Activated naive CD4-positive, alpha-beta T cell treated with anti-CD3 and anti-CD28 coated beads, Interleukin-2, amount 50 U/mL, for 24 hours (primary cell): Measurements from ENCODE around the gene AR.

Experiments used
- H3K27ac Mint-ChIP-seq: one replicate; pipeline ENCODE4 v1.8.0; 2021; ENCODE audit warnings: mild to moderate bottlenecking, mixed read lengths
- H3K27me3 Mint-ChIP-seq: one replicate; pipeline ENCODE4 v1.8.0; 2021; ENCODE audit warnings: mixed read lengths
- H3K36me3 Mint-ChIP-seq: one replicate; pipeline ENCODE4 v1.8.0; 2021; ENCODE audit warnings: mixed read lengths
- H3K4me1 Mint-ChIP-seq: one replicate; pipeline ENCODE4 v1.8.0; 2021; ENCODE audit warnings: mixed read lengths
- H3K4me3 Mint-ChIP-seq: one replicate; pipeline ENCODE4 v1.8.0; 2021; ENCODE audit warnings: mild to moderate bottlenecking, mixed read lengths
- H3K9me3 Mint-ChIP-seq: one replicate; pipeline ENCODE4 v1.8.0; 2021; ENCODE audit warnings: mixed read lengths

AR gene

DNA sequence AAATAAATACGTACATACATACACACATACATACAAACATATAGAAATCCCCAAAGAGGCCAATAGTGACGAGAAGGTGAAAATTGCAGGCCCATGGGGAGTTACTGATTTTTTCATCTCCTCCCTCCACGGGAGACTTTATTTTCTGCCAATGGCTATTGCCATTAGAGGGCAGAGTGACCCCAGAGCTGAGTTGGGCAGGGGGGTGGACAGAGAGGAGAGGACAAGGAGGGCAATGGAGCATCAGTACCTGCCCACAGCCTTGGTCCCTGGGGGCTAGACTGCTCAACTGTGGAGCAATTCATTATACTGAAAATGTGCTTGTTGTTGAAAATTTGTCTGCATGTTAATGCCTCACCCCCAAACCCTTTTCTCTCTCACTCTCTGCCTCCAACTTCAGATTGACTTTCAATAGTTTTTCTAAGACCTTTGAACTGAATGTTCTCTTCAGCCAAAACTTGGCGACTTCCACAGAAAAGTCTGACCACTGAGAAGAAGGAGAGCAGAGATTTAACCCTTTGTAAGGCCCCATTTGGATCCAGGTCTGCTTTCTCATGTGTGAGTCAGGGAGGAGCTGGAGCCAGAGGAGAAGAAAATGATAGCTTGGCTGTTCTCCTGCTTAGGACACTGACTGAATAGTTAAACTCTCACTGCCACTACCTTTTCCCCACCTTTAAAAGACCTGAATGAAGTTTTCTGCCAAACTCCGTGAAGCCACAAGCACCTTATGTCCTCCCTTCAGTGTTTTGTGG lies 180.7 kb downstream of the AR start:
- H3K9me3 Mint-ChIP-seq = no peaks in the 10 kb centered on the region

DNA sequence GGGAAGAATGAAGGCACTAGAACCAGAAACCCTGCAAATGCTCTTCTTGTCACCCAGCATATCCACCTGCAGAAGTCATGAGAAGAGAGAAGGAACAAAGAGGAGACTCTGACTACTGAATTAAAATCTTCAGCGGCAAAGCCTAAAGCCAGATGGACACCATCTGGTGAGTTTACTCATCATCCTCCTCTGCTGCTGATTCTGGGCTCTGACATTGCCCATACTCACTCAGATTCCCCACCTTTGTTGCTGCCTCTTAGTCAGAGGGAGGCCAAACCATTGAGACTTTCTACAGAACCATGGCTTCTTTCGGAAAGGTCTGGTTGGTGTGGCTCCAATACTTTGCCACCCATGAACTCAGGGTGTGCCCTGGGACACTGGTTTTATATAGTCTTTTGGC lies 181.7 kb downstream of the AR start:
- no peaks in the 10 kb centered on the region for H3K27me3 Mint-ChIP-seq
- no peak overlapping the region for H3K4me3 Mint-ChIP-seq
- no peaks in the 10 kb centered on the region for H3K9me3 Mint-ChIP-seq
- no peaks in the 10 kb centered on the region for H3K36me3 Mint-ChIP-seq
- no peaks in the 10 kb centered on the region for H3K4me1 Mint-ChIP-seq
- no peak overlapping the region for H3K27ac Mint-ChIP-seq

More for the DNA sequence above, 180.7 kb downstream of the AR start:
- Mint-ChIP-seq H3K4me3 (no peak overlapping the region), H3K4me1 (no peaks in the 10 kb centered on the region), H3K36me3 (no peaks in the 10 kb centered on the region), H3K27ac (no peak overlapping the region), H3K27me3 (no peaks in the 10 kb centered on the region)

DNA sequence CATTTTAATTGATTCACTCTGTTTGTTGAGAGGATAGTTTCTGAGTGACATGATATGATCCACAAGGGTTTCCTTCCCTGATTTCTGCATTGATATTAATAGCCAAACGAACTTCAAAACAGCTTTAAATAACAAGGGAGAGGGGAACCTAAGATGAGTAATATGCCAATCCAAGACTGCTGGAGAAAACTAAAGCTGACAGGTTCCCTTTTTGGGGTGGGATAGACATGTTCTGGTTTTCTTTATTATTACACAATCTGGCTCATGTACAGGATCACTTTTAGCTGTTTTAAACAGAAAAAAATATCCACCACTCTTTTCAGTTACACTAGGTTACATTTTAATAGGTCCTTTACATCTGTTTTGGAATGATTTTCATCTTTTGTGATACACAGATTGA lies 182.2 kb downstream of the AR start:
- Mint-ChIP-seq H3K27ac (no peak overlapping the region), H3K4me1 (no peaks in the 10 kb centered on the region), H3K27me3 (no peaks in the 10 kb centered on the region), H3K9me3 (no peaks in the 10 kb centered on the region), H3K36me3 (no peaks in the 10 kb centered on the region), H3K4me3 (no peak overlapping the region)

DNA sequence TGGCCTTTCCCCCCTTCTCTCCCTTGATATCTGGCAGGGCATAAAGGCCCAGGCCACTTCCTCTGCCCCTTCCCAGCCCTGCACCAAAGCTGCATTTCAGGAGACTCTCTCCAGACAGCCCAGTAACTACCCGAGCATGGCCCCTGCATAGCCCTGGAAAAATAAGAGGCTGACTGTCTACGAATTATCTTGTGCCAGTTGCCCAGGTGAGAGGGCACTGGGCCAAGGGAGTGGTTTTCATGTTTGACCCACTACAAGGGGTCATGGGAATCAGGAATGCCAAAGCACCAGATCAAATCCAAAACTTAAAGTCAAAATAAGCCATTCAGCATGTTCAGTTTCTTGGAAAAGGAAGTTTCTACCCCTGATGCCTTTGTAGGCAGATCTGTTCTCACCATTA lies 183.8 kb downstream of the AR start:
- H3K4me3 Mint-ChIP-seq = no peak overlapping the region
- no peak overlapping the region for H3K27ac Mint-ChIP-seq
- no peaks in the 10 kb centered on the region for H3K27me3 Mint-ChIP-seq
- H3K4me1 Mint-ChIP-seq = no peaks in the 10 kb centered on the region
- no peaks in the 10 kb centered on the region for H3K9me3 Mint-ChIP-seq
- H3K36me3 Mint-ChIP-seq = no peaks in the 10 kb centered on the region

DNA sequence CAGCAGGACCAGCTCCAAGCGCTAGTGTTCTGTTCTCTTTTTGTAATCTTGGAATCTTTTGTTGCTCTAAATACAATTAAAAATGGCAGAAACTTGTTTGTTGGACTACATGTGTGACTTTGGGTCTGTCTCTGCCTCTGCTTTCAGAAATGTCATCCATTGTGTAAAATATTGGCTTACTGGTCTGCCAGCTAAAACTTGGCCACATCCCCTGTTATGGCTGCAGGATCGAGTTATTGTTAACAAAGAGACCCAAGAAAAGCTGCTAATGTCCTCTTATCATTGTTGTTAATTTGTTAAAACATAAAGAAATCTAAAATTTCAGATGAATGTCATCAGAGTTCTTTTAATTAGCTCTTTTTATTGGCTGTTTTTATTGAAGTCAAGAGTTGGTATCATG lies 186.5 kb downstream of the AR start:
- no peaks in the 10 kb centered on the region for H3K4me1 Mint-ChIP-seq
- no peak overlapping the region for H3K4me3 Mint-ChIP-seq
- no peaks in the 10 kb centered on the region for H3K27me3 Mint-ChIP-seq

DNA sequence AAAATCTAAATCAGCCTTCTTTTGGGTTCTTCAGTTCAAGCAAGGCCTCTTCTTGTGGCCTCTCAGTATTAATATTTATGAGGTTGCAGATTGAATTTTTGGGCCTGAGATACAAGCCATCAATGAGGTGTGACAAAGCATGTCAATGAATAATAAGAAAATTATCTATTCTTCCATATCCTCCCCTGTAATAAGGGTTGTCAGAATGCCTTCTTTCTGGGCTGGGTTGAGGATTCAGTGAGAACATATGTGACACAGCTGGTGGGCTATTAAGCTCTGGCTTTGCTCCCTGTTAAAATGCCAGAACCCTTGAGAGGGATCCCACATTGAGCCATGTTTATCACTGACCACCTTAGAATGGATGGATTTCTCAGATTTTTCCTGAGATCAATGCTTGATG lies 187.2 kb downstream of the AR start:
- H3K27me3 Mint-ChIP-seq = no peaks in the 10 kb centered on the region

More for the DNA sequence above, 186.5 kb downstream of the AR start:
- no peaks in the 10 kb centered on the region for H3K36me3 Mint-ChIP-seq
- no peaks in the 10 kb centered on the region for H3K9me3 Mint-ChIP-seq
- no peak overlapping the region for H3K27ac Mint-ChIP-seq

DNA sequence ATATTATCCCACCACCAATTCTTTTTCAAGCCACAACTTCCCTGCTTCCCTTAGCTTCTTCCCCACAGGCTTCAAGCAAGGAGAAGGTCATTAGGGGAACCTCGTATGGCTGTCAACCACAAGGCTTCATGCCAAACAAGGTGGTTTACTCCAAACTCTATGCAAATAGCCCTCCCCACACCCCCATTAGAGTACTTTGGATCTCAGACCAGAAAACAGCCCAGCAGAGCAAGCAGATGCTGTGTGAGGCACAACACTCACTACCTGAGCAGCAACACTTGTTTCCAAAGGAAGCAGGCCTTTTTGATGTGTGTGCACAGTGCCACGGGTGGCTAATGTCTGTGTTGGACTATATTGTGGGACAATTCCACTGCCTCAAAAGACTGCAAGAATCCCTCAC lies 189.0 kb downstream of the AR start:
- Mint-ChIP-seq H3K36me3 (no peaks in the 10 kb centered on the region), H3K4me3 (no peak overlapping the region), H3K27ac (no peak overlapping the region), H3K27me3 (no peaks in the 10 kb centered on the region), H3K4me1 (no peaks in the 10 kb centered on the region), H3K9me3 (no peaks in the 10 kb centered on the region)

More for the DNA sequence above, 187.2 kb downstream of the AR start:
- Mint-ChIP-seq H3K4me1 (no peaks in the 10 kb centered on the region), H3K36me3 (no peaks in the 10 kb centered on the region), H3K4me3 (no peak overlapping the region), H3K9me3 (no peaks in the 10 kb centered on the region), H3K27ac (no peak overlapping the region)

DNA sequence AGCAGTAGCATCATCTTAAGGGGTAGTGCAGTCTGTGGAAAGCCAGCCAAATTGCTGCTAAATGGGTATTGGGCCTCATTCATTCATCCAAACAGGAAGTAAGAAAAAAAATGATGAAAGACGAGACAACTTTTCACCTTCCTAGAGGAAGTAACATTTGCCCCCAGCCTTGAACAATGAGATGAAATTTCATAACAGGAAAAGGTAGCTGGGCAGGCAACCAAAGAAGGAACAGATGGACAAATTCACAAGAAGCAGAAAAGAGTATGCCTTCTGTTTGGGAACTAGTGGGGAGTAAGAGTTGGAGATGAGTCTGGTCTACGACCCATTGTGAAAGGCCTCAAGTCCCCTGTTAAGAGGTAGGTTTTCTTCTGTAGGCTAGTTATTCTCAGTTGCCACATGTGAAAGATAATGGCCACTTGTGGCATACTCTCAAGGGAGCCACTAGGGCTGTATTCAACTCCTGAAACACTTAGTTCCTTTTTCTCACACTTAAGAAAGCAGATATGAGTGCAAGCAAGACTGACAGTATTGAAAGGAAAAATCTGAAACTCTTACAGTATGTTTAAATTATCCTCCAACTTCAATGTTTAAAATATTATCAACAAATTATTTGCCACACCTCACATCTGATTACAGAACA lies 190.4 kb downstream of the AR start:
- H3K9me3 Mint-ChIP-seq = no peaks in the 10 kb centered on the region
- H3K4me3 Mint-ChIP-seq = no peak overlapping the region
- no peaks in the 10 kb centered on the region for H3K27me3 Mint-ChIP-seq
- H3K4me1 Mint-ChIP-seq = no peaks in the 10 kb centered on the region
- H3K27ac Mint-ChIP-seq = no peak overlapping the region
- H3K36me3 Mint-ChIP-seq = no peaks in the 10 kb centered on the region

DNA sequence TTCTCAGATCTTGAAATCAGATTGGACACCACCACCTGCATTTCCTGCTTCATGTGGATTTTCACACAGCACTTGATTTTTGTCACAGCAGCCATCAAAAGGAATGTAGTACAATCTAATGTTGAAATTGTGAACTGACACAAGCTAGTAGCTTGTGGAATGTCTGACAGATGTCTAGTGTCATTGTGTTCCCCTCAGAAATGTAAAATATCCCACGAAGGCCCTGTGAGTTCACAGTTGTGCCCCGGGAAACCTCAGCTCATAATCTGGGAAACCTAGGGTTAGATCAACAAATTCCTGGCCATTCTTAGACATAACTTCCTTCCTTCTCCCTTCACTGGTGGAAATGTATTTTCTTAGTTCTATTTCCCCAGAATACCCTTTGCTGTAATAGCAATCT lies 205.7 kb downstream of the AR start:
- Mint-ChIP-seq H3K9me3 (peaks cover 2% of the 10 kb centered on the region), H3K4me1 (no peaks in the 10 kb centered on the region), H3K4me3 (no peak overlapping the region), H3K36me3 (no peaks in the 10 kb centered on the region), H3K27ac (no peak overlapping the region), H3K27me3 (peaks cover 2% of the 10 kb centered on the region)

DNA sequence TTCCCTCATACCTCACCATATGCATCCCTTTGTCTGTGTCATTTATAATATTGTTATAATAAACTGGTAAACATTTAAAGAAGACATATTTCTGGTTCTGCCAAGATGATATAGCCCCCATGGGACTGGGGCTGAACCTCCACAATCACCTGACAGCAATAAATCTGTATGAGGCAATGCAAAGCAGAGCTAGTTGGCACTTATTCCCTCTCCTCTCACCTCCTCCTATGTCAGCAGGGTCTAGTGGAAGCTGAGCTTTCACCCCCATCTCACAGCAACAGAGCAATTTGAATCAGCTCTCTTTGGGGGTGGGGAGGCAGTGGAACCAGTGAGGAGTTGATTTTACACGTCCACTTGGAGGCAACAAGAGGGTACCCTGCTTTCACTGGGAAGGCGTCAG lies 206.9 kb downstream of the AR start:
- H3K9me3 Mint-ChIP-seq = peaks cover 4% of the 10 kb centered on the region
- no peaks in the 10 kb centered on the region for H3K27me3 Mint-ChIP-seq
- no peak overlapping the region for H3K27ac Mint-ChIP-seq
- H3K4me3 Mint-ChIP-seq = no peak overlapping the region
- no peaks in the 10 kb centered on the region for H3K36me3 Mint-ChIP-seq
- H3K4me1 Mint-ChIP-seq = no peaks in the 10 kb centered on the region

DNA sequence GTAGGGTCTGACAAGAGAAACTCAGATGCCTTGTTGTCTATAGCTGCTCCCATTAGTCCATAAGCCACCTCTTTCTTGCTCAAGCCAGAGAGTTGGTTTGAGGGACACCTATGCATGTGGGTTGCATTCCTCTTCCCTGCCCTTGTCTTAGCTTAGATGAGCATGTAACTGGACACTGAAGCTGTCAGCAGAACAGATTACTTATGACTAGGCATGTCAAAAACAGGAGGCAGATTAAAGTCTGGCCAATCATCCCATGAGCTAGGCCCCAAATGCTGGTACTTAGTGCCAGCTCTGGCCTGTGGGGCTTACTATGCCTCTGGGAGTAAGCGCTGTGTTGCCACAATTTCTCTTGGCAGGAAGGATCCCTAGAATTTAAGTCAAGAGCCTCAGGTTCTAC lies 215.2 kb downstream of the AR start:
- H3K27me3 Mint-ChIP-seq = no peaks in the 10 kb centered on the region
- H3K4me3 Mint-ChIP-seq = no peak overlapping the region
- no peaks in the 10 kb centered on the region for H3K4me1 Mint-ChIP-seq
- H3K9me3 Mint-ChIP-seq = peaks cover 4% of the 10 kb centered on the region
- H3K36me3 Mint-ChIP-seq = no peaks in the 10 kb centered on the region
- no peak overlapping the region for H3K27ac Mint-ChIP-seq

DNA sequence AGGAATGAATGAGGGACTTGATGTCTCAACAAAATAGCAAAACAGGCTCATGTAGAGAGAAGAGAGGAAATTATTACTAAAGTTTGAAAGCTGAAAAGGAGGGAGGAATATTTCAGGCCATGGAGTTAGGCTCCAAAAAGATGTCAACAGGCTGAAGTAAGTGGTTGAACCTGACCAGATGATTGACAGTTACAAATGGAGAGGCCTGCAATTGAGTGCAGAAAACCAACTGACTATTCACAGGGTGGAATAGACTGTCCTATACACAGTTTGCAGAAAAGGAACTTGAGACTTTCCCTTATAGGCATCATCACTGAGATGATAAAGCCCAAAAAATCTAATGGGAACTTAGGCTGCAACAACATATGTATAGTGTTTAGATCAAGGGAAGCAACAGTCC lies 233.3 kb downstream of the AR start:
- Mint-ChIP-seq H3K4me3 (no peak overlapping the region), H3K9me3 (no peaks in the 10 kb centered on the region), H3K27ac (no peak overlapping the region), H3K27me3 (no peaks in the 10 kb centered on the region), H3K4me1 (no peaks in the 10 kb centered on the region), H3K36me3 (no peaks in the 10 kb centered on the region)

DNA sequence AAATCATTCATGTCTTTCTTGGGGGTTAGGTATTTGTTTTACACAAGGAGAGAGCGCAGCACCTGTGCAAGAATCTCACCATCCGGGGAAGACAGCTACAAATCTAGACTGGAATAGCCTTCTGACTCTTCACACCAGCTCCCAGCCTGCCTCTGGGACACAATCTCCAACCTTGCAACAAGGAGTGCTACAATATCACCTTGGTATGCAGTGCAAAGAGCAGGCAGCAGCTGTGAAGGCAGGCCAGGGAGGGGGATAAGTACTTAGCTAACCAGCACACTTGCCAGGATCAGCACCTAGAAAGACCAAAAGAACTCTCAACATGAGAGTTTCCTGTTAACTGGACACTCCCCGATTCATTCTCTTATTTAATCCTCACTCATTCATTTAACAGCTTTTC lies 235.3 kb downstream of the AR start:
- Mint-ChIP-seq H3K4me3 (no peak overlapping the region), H3K27ac (no peak overlapping the region), H3K27me3 (no peaks in the 10 kb centered on the region), H3K36me3 (no peaks in the 10 kb centered on the region), H3K4me1 (no peaks in the 10 kb centered on the region), H3K9me3 (no peaks in the 10 kb centered on the region)
